GM12873 (cell line): ENCODE results near the gene SLC22A12.

Experiments used
- TF ChIP-seq, protein P1 (sequence below): IDR thresholded peaks from 2 replicates; pipeline ENCODE4 v1.5.1; 2012; ENCODE audit warnings: low read depth, mild to moderate bottlenecking, moderate library complexity, low read length, control low read depth; ENCODE audit not compliant: insufficient read depth; ENCODE audit errors: missing control alignments

The SLC22A12 gene

DNA sequence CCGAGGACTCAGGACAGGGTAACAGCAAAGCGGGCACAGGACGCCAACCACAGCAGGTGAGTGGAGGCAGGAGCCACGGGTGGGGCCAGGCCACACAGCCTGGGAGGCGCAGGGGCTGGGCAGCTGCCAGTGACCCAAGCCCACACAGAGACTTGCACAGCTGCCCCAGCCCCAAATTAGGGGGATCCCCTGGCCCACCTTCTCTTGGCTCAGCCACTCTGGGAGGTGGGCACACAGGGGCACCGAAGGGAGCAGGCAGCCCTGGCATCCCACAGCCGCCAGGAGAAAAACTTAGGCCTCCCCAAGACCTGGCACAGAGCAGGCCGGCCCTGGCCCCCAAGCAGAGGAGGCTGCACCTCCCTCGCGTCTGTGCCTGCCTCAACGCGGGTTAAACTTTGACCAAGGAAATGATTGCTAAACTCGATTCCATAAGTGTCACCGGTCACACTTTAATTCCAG lies at the start of gene SLC22A12:
SLC22A12 (plus strand) TSS at position 458 of the 459 bp plus-strand sequence. CDS start 337 bp downstream, outside the sequence.
- TF ChIP-seq, protein P1, sequence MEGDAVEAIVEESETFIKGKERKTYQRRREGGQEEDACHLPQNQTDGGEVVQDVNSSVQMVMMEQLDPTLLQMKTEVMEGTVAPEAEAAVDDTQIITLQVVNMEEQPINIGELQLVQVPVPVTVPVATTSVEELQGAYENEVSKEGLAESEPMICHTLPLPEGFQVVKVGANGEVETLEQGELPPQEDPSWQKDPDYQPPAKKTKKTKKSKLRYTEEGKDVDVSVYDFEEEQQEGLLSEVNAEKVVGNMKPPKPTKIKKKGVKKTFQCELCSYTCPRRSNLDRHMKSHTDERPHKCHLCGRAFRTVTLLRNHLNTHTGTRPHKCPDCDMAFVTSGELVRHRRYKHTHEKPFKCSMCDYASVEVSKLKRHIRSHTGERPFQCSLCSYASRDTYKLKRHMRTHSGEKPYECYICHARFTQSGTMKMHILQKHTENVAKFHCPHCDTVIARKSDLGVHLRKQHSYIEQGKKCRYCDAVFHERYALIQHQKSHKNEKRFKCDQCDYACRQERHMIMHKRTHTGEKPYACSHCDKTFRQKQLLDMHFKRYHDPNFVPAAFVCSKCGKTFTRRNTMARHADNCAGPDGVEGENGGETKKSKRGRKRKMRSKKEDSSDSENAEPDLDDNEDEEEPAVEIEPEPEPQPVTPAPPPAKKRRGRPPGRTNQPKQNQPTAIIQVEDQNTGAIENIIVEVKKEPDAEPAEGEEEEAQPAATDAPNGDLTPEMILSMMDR = no peak

DNA sequence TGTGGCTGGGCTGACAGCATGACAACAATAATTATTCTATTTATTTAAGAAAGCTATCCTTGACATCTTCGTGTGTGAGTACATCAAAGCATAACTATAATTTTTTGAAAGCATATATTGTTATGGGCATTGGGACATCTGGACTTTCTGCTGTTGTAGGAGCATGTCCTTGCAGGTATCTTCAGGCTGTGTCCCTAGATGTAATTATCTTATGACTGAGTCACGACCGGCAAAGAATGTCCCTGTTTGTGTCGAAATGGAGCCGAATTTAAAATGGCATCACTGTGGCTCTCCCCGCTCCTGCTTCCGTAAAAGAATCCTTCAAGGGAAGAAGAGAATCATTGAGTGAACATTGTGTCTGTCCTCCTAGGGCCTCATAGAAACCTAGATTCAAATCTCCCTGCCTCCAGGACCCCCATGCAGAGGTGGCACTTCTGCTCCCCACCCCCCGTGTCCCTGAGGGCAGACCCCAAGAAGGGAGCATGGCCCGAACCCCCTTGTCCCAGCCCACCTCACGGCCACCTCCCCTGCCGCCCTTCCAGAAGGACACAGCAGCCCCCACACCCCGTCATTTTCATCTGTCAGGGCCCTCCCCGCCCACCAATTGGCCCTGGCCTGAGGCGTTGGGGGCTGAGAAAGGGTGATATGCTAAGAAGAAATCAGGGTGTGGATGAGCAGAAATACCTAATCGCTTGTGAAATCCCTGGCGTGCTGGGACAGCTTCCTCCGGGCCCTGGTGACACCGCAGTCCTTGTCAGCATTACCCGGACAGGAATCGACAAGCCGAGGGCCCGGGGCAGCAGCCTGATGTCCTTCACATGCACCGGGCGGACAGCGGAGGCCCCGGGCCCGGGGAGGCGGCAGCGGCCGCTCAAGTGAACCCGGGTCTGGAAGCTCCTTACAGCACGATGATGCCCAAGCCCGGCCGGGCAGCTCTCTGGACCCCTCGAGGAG lies 48.6 kb upstream of the SLC22A12 start:
- TF ChIP-seq, protein P1 = no peak

GRCh38 chr11:64543818-64544217 lies 47.2 kb upstream of the SLC22A12 start:
- TF ChIP-seq, protein P1 = no peak

GRCh38 chr11:64544616-64545296 lies 46.3 kb upstream of the SLC22A12 start:
- TF ChIP-seq, protein P1 = no peak

DNA sequence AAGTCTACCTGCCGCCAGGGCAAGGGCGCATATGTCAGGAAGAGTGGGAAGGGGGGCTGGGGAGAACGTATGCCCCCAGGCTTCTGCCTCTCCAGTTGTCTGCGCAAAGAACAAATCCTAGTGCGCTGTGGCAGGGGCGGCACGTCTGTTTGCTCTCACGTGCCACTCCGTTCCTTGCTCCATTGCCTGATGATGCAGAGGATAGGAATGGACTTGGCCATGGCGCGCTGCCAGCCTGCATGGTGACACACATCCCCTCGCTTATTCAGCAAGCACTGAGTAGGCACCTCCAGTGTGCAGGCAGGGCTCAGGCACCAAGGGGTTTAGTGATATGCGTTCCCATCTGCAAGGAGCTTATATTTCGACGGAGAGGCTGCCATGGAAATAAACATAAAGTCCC lies 45.4 kb upstream of the SLC22A12 start:
- TF ChIP-seq, protein P1 = no peak

DNA sequence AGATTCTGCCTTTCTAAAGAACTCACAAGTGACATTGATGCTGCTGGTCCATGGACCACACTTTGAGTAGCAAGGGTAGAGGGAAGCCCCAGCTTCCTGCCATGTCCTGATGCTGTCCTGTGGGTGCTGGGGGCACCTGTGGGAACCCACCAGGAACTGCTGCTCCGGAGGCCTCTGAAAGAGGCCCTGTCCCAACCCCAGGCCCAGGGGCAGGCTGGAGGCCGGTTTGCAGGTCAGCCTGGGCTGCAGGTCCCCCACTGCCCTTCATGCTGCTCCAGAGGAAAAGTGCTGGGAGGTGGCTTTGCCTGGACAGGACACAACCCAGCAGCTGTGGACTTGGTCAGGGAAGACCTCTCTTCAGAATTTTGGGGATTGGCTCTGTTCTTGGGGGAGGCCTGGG lies 44.8 kb upstream of the SLC22A12 start:
- TF ChIP-seq, protein P1 = no peak

DNA sequence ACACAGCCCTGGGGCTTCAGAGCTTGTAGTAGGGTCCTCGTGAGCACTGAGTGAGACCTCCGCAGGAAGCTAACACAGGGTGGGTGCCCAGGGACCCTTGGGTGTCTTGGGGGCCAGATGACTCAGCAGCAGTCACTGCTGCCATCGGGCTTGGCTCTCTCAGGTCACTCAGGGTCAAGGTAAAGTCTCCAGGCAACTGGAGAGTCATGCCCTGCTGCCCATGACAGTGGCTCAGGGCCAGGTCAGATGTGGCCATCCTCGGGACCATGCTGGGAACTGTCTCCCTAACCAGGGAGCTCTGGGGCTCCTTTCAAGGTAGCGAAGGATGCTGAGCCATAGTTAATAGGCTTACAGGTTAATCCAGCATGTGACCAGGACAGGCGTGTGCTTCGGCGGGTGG lies 44.4 kb upstream of the SLC22A12 start:
- TF ChIP-seq, protein P1 = no peak
